Forelimb muscle (tissue), 1 donor: ENCODE measurements around the gene PAX9. TPM values are rescaled to one million over a fixed set of nuclear protein-coding genes. Genes with fewer than 3 reads are reported as not detected.

ENCODE experiments used
- DNase-seq: peaks from one replicate; pipeline ENCODE4 v3.0.0-alpha.2; 2013; ENCODE audit warnings: low read depth
- polyA plus RNA-seq: library from polyadenylated mRNA; unstranded; fragments of 120-200 nt; gene quantifications from one replicate; pipeline ENCODE4 v1.2.1, GENCODE V29; 2013; ENCODE audit not compliant: insufficient read length

The PAX9 gene
- polyA plus RNA-seq, 1 donor: 0.43 TPM

GRCh38 chr14:36726128-36726527 lies 64.5 kb downstream of the PAX9 start:
- no peak for DNase-seq

Other genes with a start within 250 kb of the PAX9 start
- not detected for gene NKX2-1, start 141.6 kb upstream of the PAX9 start, polyA plus RNA-seq
- not detected for gene NKX2-8, start 79.2 kb upstream of the PAX9 start, polyA plus RNA-seq